8988T (cell line): ENCODE measurements around the gene MMGT1.

Experiments used
- DNase-seq: peaks from one replicate; pipeline ENCODE4 v3.0.0; 2011

Gene MMGT1

GRCh38 chrX:135973548-135974278 lies at the start of gene MMGT1:
Gene MMGT1, minus strand, starts transcription at chrX:135973988. Its CDS starts 313 bp downstream, at chrX:135973675.
- peak; percentile 42 for DNase-seq

GRCh38 chrX:136021903-136022302 lies 48.1 kb upstream of the MMGT1 start:
- no peak for DNase-seq

- DNase-seq = no peak
Observed at GRCh38 chrX:136021160-136021559, 47.4 kb upstream of the MMGT1 start.

GRCh38 chrX:136019226-136019625 lies 45.4 kb upstream of the MMGT1 start:
- no peak for DNase-seq

GRCh38 chrX:136016881-136017280 lies 43.1 kb upstream of the MMGT1 start:
- DNase-seq = no peak

GRCh38 chrX:136015016-136015415 lies 41.2 kb upstream of the MMGT1 start:
- DNase-seq = no peak

- no peak for DNase-seq
Observed at GRCh38 chrX:135988245-135988644, 14.5 kb upstream of the MMGT1 start.

- no peak for DNase-seq
Observed at GRCh38 chrX:135985973-135986310, 12.2 kb upstream of the MMGT1 start.

- peak; percentile 40 for DNase-seq
Observed at GRCh38 chrX:135985157-135985972, 11.6 kb upstream of the MMGT1 start, which contains the start of gene SLC9A6. Gene SLC9A6, plus strand, starts transcription at chrX:135985435. Its CDS starts 224 bp downstream, at chrX:135985659.

GRCh38 chrX:135984791-135985156 lies 11.0 kb upstream of the MMGT1 start:
- no peak for DNase-seq

GRCh38 chrX:135984256-135984655 lies 10.5 kb upstream of the MMGT1 start:
- DNase-seq = no peak

GRCh38 chrX:135982860-135983259 lies 9.1 kb upstream of the MMGT1 start:
- DNase-seq = no peak

GRCh38 chrX:135981668-135982067 lies 7.9 kb upstream of the MMGT1 start:
- no peak for DNase-seq

- DNase-seq = no peak
Observed at GRCh38 chrX:135981010-135981409, 7.2 kb upstream of the MMGT1 start.

- no peak for DNase-seq
Observed at GRCh38 chrX:135977611-135978010, 3.8 kb upstream of the MMGT1 start.

GRCh38 chrX:135975421-135975820 lies 1.6 kb upstream of the MMGT1 start:
- no peak for DNase-seq

- no peak for DNase-seq
Observed at GRCh38 chrX:135974279-135974856, 580 bp upstream of the MMGT1 start.

- no peak for DNase-seq
Observed at GRCh38 chrX:135973025-135973547, 702 bp downstream of the MMGT1 start.

GRCh38 chrX:135951291-135951690 lies 22.5 kb downstream of the MMGT1 start:
- no peak for DNase-seq

- DNase-seq = no peak
Observed at GRCh38 chrX:135944486-135944885, 29.3 kb downstream of the MMGT1 start.

- no peak for DNase-seq
Observed at GRCh38 chrX:135931644-135932487, 41.9 kb downstream of the MMGT1 start.

- no peak for DNase-seq
Observed at GRCh38 chrX:135927897-135928296, 45.9 kb downstream of the MMGT1 start.

- DNase-seq = no peak
Observed at GRCh38 chrX:135923353-135923752, 50.4 kb downstream of the MMGT1 start.
